ENCODE data around the gene TNF. TPM values are rescaled to one million over a fixed set of nuclear protein-coding genes. Genes with fewer than 3 reads are reported as not detected.

Gene TNF
- total and polyA plus RNA-seq, 2 of the 13 experiments (the other 11 are each of a cell fraction or from before 2014, with no cell fraction given): not detected

- no peak for TF ChIP-seq GATAD1 (CRISPR knock-in tag; IDR thresholded peaks at IDR 0.05)
These were observed 10.1 kb downstream of the TNF start (continued) for GRCh38 chr6:31585491-31585890.

DNA sequence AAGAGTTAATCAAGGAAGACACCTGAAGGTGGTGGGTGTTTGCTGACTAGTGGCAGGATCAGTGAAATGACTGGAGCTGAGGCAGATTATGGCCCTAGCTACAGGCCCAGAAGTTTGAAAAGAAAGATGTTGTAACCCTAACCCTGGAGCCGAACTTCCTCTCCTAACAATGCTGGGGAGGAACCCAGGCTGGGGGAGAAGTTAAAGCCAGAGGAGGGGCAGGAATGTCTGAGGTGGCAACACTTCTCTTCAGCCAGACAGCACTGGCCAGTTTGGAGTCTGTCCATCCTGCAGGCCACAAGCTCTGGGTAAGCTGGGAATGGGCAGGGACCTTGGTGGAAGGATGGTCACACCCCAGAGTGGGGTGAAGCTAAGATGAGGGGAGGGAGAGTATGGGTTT lies 10.6 kb downstream of the TNF start, which contains the start of gene LST1:
Gene LST1 (plus strand): TSS at position 270 of the 400 bp plus-strand sequence. CDS start 1,023 bp downstream, outside the sequence.
- no peaks in the 10 kb centered on the region for H3K36me3 ChIP-seq (replicated peaks in 1 of 2; ENCODE audit: control insufficient read depth in 1 of 2, insufficient read depth in 2 of 2, low read length in 2 of 2)
- no TSS peak for BruUV-seq (replicated peaks)
- intact Hi-C loops (cut with micrococcal nuclease; ENCODE audit: unreplicated experiment) (loop anchor here (5.0 kb wide), 1 partner anchor 1139 kb away; no protein-coding TSS in a partner anchor), in situ Hi-C loops (cut with HindIII; ENCODE audit: extremely low pct_ligation_motif_present, low pct_unique_long_range_greater_than_20kb) (loop anchor here (5.0 kb wide), 1 partner anchor 94 kb away; no protein-coding TSS in a partner anchor)
- H3K9ac ChIP-seq (ENCODE audit: insufficient read depth, low read depth, low read length): no peak within 1 kb of the TSS
- H3K4me2 ChIP-seq (ENCODE audit: low read depth, low read length): no peak within 1 kb of the TSS
- no peak for DNase-seq (ENCODE audit: low spot score)
- H3K4me1 ChIP-seq (ENCODE audit: insufficient read depth, low read length): peaks cover 17% of the 10 kb centered on the region
- no peaks in the 10 kb centered on the region for H3K79me2 ChIP-seq (ENCODE audit: insufficient read depth, low read length)
- no peak within 1 kb of the TSS for H2AFZ ChIP-seq (ENCODE audit: low read length)
- no peak within 1 kb of the TSS for H3K27ac ChIP-seq (ENCODE audit: extremely low read length, insufficient read depth, low read length)
- H3K4me3 ChIP-seq (replicated peaks in 1 of 3; ENCODE audit: insufficient read depth in 1 of 3, low read depth in 2 of 3, low read length in 3 of 3): no peak within 1 kb of the TSS
- no peaks in the 10 kb centered on the region for H4K20me1 ChIP-seq (ENCODE audit: insufficient read depth, low read length)
- H3K9me3 ChIP-seq (ENCODE audit: low read length): no peaks in the 10 kb centered on the region
- no peak for TF ChIP-seq ZNF484 (CRISPR knock-in tag; IDR thresholded peaks at IDR 0.05; ENCODE audit: borderline replicate concordance, low read depth)
- TF ChIP-seq ZGPAT (CRISPR knock-in tag; IDR thresholded peaks at IDR 0.05): no peak
- no peak for TF ChIP-seq ZFP82 (CRISPR knock-in tag; IDR thresholded peaks at IDR 0.05; ENCODE audit: borderline replicate concordance)
- TF ChIP-seq ZNF607 (CRISPR knock-in tag; IDR thresholded peaks at IDR 0.05; ENCODE audit: borderline replicate concordance): no peak
- no peak for TF ChIP-seq DDIT3 (CRISPR knock-in tag; IDR thresholded peaks at IDR 0.05)
- no peak for TF ChIP-seq ZNF552 (CRISPR knock-in tag; IDR thresholded peaks at IDR 0.05; ENCODE audit: borderline replicate concordance)
- TF ChIP-seq ZNF260 (CRISPR knock-in tag; IDR thresholded peaks at IDR 0.05; ENCODE audit: borderline replicate concordance, low read depth): no peak
- no peak for TF ChIP-seq TEAD3 (CRISPR knock-in tag; optimal IDR thresholded peaks at IDR 0.05; ENCODE audit: borderline replicate concordance)
- TF ChIP-seq JDP2 (CRISPR knock-in tag; IDR thresholded peaks at IDR 0.05; ENCODE audit: borderline replicate concordance): no peak
- no peak for TF ChIP-seq MEIS1 (CRISPR knock-in tag; IDR thresholded peaks at IDR 0.05; ENCODE audit: borderline replicate concordance)
- TF ChIP-seq ZBTB21 (CRISPR knock-in tag; IDR thresholded peaks at IDR 0.05): no peak
- no peak for TF ChIP-seq PAF1 (CRISPR knock-in tag; IDR thresholded peaks at IDR 0.05)
- no peak for FAIRE-seq
- POLR2A ChIA-PET: no interaction called here
- peaks cover 11 to 53% of the 10 kb centered on the region in 2 experiments for H3K27me3 ChIP-seq (ENCODE audit: control insufficient read depth in 1 of 2, insufficient read depth in 2 of 2, low read length in 2 of 2)
- 18% methylated on average over 1 of the region's 1 CpG for WGBS (ENCODE audit: low lambda C conversion rate)
- CTCF ChIA-PET (ENCODE audit: low intra/inter-chr PET ratio, low total read pairs): no interaction called here
- no peak for ATAC-seq
